GM19452 (cell line): Measurements from ENCODE around the gene LFNG.

ENCODE experiments used
- ATAC-seq: cut with Tn5 transposase; IDR thresholded peaks from one replicate; pipeline ENCODE4 v1.9.1; 2021; ENCODE audit not compliant: unreplicated experiment

LFNG gene

GRCh38 chr7:2519119-2519930 lies at the start of gene LFNG:
Gene LFNG, plus strand, starts transcription at chr7:2519774. Its CDS starts 88 bp downstream, at chr7:2519862.
- peak; percentile 75 for ATAC-seq

GRCh38 chr7:2470204-2471021 lies 49.2 kb upstream of the LFNG start:
- no peak for ATAC-seq

- no peak for ATAC-seq
Measured at GRCh38 chr7:2471022-2471329, 48.6 kb upstream of the LFNG start.

- ATAC-seq, result no peak
Measured at GRCh38 chr7:2471396-2471795, 48.2 kb upstream of the LFNG start.

GRCh38 chr7:2472739-2473138 lies 46.8 kb upstream of the LFNG start:
- ATAC-seq, result no peak

- ATAC-seq, result no peak
Measured at GRCh38 chr7:2473496-2474180, 45.9 kb upstream of the LFNG start.

- ATAC-seq, result no peak
Measured at GRCh38 chr7:2474224-2474623, 45.4 kb upstream of the LFNG start.

- ATAC-seq, result no peak
Measured at GRCh38 chr7:2474813-2475677, 44.5 kb upstream of the LFNG start.

GRCh38 chr7:2475678-2476015 lies 43.9 kb upstream of the LFNG start:
- no peak for ATAC-seq

- no peak for ATAC-seq
Measured at GRCh38 chr7:2476298-2476697, 43.3 kb upstream of the LFNG start, which contains the start of gene GRIFIN. Gene GRIFIN, minus strand, starts transcription at chr7:2476398. Its CDS starts 15 bp downstream, at chr7:2476383.

- no peak for ATAC-seq
Measured at GRCh38 chr7:2476776-2477446, 42.7 kb upstream of the LFNG start.

- ATAC-seq, result no peak
Measured at GRCh38 chr7:2477447-2478398, 41.9 kb upstream of the LFNG start.

- ATAC-seq, result no peak
Measured at GRCh38 chr7:2478399-2478785, 41.2 kb upstream of the LFNG start.

- ATAC-seq, result no peak
Measured at GRCh38 chr7:2478800-2479199, 40.8 kb upstream of the LFNG start.

- ATAC-seq, result no peak
Measured at GRCh38 chr7:2479276-2480069, 40.1 kb upstream of the LFNG start.

- ATAC-seq, result no peak
Measured at GRCh38 chr7:2480070-2480408, 39.5 kb upstream of the LFNG start.

GRCh38 chr7:2481195-2481594 lies 38.4 kb upstream of the LFNG start:
- ATAC-seq, result no peak

GRCh38 chr7:2482725-2483451 lies 36.7 kb upstream of the LFNG start:
- ATAC-seq, result no peak
